GM19324 (cell line): Measurements from ENCODE around the gene SPG11.
"Not testable (repeated sequence)": the region's sequence is repeated elsewhere in the genome, so short reads cannot be mapped to it uniquely, and the experiment has no call there.

Experiments used
- ATAC-seq: cut with Tn5 transposase; IDR thresholded peaks from one replicate; pipeline ENCODE4 v1.9.1; 2021; ENCODE audit warnings: mild to moderate bottlenecking, moderate library complexity; ENCODE audit not compliant: unreplicated experiment, low FRiP score

The SPG11 gene

DNA sequence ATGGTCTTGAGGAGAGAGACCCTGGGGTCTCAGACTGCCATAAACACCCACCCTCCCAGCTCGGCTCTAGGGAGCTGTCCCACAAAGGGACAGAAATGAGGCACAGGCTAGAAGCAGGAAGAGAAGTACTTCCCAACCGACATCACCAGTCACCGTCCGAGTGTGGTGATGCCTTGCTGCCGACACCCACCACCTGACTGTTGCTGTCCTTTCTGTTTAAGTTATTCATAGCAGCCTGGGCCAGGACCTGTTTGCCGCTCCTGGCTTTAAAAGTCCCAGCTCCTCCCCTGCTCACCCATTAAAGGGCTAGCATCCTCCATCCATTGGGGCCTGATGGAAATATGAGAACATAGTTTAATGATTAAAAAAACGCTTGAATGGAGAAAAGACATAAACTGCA is 13.2 kb upstream of the SPG11 start:
- no peak for ATAC-seq

DNA sequence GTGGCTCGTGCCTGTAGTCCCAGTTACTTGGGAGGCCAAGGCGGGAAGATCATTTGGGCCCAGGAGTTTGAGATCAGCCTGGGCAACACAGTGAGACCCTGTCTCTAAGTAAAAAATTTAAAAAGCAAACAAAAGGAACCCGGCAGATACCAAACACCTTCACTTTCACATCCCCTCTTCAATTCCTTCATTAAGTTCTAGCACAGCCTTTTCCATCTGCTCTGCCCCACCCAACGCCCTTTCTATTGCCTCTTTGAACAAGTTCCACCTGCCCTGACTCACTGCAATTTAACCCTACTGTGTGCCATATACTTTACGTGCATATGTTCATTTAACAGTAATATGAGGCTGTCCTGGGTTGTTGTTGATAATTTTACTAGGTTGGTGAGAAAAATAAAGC is 12.4 kb upstream of the SPG11 start:
- no peak for ATAC-seq

DNA sequence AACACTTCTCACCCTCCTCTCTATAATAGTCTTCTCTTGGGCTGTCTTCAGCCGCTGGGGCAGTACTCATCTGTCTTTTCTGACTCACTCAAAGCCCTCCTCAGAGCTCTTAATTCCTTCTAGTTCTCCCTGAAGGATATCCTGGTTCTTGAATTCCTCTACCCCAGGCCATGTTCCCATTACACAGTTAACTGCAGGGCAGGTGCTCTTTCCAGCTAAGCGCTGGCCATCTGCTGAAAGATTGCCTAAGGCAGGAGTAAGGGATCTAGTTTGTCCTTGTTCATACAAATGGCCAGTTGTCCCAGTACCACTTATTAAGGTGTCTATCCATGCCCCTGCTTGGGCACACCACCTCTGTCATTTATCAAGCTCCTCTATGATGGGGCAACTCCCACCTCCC is 10.2 kb upstream of the SPG11 start:
- ATAC-seq: no peak

DNA sequence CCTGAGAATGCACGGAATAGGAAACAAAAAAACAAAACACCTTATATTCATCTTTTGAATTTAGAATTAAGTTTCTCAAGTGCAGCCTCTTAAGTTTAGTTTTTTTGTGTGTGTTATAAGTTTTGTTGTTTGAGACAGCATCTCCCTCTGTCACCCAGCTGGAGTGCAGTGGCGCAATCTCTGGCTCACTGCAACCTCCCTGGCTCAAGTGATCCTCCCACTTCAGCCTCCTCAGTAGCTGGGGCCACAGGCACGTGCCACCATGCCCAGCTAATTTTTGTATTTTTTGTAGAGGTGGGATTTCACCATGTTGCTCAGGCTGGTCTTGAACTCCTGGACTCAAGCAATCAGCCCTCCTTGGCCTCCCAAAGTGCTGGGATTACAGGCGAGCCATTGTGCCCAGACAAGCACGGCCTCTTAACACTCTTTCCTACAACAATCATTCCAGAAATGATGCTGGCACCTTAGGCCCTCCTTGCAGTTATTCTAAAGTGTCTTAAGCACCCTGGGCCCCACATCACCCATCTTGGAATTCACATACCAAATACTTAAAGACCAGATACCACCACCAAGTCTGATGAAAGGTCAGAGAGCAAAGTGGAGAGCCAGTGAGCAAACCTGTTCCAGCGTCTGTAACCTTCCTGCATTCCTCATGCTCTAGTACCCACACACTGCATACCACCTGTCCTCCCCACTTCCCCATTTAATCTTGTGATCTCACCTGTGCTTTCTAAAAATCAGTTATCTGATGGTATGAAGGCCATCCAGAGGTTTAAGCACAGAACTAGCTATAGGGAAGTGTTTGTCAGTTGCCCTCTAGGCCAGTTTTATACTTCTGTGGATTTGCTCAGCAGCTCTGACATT is 6.9 kb upstream of the SPG11 start:
- ATAC-seq: no peak

DNA sequence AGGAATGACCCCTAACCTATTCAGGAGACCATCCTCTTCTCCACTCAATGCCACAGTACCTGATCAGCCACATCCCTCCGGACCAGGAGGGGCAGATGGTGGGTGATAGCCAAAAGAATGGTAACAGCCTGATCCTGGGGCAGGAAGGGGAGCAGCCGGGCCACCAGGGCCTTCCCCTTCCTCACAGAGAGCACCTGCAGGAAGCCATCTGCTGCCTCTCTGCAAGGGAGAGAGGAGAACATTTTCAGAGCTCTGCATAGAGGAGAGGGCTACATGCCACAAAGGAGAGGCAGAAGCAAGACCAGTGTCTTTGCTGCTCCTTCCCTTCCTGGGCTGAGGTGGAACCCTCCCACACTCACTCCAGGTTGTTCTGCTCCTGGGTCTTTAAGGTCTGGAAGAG is 5.5 kb upstream of the SPG11 start:
- no peak for ATAC-seq

DNA sequence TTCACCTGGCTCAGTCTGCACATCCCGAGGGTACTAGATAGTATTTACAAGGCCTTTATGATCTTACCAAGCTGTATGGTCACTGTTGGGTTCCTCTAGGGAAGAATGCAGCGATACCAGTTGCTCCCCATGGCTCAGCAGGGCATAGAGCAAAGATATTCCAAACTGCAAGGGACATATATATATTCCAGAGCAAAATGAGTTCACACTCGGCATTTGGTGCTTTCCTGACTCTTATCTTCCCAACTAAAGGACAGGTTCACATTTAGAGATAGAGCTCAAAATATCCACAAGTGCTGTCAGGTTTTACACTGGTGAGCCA is 3.5 kb upstream of the SPG11 start:
- ATAC-seq: no peak

DNA sequence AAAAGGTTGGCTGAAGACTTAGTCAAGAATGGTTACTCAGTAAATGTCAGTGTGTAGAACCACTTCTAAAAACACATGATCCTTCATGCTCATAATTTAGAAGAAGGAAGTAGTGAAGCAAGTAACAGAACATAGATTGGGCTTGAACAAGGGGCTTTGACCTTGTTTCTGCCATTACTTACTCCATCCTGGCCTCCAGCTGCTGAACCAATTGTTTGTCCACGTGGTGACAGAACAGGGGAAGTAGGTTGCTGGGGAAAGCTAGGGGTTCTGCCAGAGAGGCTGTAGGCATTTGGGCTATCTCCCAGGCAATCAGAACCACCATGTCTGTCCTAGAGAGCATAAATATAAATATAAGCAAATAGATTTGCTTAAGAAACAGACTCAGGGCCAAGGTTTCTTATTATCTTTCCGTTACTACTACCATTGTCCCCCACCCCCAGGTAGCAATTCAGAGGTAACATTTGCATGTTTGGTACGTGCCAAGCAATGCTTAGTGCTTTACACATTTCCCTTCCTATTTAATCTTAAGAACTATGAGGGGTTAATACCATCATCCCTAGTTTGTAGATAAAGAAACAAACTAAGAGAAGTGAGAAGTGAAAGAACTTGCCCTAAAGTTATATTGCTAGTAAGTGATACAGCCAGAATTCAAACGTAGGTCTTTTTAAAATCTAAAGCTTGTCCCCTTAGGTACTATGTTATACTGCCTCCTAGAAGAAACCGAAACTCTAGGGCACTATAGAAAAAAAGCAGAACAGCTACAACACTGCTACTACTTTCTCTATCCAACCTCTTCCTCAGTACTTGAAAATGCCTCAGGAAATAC is 3.0 kb upstream of the SPG11 start:
- ATAC-seq: no peak

DNA sequence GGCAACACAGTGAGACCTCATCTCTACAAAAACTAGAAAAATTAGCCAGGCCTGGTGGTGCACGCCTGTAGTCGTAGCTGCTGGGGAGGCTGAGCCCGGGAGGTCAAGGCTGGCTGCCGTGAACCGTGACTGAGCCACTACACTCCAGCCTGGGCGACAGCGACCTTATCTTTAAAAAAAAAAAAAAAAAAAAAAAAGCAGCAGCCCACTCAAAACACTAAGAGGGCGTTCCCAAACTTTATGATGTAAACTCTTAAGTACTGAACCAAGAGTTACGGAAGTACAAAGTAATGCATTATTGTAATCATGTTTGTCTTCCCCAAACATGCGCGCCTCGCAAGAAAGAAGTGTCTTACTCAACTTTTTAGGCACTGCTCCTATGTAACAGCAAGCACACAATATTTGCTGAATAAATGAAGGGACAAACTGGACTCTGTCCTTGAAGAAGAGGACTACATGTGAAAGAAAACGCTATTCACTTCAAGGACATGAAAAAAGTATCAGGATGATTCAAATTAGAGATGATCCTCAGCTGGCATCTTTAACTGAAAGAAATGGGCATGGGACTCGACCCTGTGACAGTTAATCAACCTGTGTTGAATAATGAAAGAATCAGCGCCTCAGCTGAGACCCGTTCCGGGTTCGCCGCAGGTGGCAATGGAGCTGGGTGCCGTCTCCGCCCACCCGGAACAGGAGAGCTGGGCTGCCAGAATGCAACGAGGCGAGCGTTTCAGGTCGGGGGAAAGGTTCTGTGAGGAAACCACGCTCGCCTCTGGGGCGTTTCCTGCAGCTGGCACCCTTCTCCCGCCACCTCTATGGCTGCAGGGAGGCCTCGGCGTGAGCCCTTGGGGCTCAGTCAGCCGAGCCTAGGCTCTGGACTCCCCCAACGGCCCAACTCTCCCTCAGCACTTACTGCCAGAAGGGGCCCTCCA is 718 bp downstream of the SPG11 start:
- peak; percentile 45 for ATAC-seq

DNA sequence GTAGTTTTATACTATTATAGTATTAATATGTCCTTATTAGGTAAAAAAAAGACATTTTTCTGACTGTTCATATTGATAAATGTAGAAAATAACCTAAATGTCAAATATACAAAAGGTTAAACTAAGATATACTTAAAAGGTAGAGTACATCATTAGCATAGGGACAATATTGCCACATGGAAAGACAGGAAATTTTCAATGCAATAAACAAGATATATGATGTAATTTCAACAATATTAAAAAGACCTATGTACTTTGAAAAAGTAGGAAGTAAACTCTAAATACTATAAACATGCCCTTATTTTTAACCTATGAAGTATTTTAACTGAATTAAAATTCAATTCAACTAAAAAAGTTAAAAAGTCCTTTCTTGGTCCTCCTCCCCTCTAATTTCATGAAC is 1.9 kb downstream of the SPG11 start:
- no peak for ATAC-seq

DNA sequence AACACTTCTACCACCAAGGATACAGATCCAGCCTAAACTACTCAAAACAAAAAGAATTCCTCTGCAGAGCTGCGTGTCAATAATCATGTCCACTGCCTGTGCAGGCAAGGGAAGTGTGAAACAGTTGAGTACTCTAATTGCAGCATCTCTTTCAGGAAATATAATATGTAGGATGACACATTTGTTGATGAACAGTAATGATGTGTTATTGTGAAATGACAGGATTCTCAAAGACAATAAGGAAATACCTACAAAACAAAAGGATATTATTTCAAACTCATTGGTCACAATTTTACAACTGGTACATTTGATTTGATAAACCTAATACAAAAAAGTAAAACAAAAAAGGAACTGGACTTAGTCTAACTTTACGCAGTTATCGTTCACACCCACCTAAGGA is 4.4 kb downstream of the SPG11 start:
- ATAC-seq: no peak

DNA sequence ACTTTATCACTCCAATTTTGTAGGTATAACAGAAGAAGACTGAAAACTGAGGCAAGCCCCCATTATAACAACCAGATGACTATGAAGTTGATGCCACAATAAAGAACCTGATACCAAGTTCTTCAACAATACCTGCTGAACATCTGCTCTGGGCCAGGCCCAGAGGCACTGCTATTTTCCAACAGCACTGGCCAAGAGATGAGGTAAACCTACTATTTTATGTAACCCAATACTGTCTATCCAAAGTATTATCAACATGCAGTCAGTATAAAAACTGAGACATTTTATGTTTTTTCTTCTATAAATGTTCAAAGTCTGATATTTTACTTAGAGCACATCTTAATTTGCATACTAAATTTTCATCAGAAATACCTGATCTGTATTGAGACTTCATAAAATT is 6.1 kb downstream of the SPG11 start:
- ATAC-seq: no peak

DNA sequence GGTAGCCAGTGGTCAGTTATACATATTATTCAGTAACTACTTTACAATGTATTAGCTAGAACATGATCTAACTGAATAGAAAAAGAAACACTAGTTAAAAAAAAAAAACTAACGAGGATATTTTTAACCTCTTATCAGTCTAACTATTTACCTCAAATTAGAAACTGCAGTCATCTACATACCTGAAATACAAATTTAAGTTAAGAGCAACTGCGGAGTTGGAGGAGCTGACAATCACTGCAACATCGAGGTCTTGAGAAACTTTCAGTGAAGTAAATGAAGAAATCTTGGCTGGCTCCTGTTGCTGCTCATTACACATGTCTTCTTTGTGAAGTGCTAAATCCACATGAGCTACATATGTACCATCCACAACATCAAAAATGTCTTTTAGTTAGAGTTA is 6.5 kb downstream of the SPG11 start:
- ATAC-seq: no peak

DNA sequence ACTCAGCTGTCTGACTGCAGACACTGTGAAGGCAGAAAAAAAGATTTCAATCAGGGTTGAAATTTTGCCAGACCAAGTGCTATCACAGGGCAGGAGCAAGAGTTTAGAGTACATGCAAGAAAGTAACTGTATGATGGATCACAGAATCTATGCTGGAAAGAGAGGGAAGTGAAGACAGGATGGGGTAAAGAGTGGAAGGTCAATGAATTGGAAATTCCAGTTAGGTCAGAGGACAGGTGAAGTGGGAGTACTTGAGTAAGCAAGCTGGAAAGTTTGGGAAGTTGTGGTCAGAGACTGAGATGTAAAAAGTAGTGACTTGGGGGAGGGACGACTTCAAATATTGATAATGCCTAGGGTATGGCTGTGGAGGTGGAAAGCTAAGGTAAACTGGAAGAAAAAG is 7.2 kb downstream of the SPG11 start:
- ATAC-seq: no peak

DNA sequence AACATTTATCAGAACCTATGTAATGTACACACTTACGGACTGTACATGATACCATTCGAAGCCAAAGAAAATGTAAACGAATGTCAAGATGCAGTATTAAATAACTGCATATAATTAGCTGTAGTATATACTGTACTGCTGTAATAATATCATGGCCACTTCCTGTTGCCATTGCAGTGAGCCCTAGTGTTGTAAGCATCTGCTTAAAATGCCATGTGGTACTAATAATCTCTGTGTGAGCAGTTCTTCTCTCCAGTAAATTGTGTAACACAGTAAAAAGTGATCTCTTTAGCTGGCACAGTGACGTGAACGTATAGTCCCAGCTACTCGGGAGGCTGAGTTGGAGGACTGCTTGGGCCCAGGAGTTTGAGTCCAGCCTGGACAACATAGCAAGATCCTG is 8.6 kb downstream of the SPG11 start:
- no peak for ATAC-seq

DNA sequence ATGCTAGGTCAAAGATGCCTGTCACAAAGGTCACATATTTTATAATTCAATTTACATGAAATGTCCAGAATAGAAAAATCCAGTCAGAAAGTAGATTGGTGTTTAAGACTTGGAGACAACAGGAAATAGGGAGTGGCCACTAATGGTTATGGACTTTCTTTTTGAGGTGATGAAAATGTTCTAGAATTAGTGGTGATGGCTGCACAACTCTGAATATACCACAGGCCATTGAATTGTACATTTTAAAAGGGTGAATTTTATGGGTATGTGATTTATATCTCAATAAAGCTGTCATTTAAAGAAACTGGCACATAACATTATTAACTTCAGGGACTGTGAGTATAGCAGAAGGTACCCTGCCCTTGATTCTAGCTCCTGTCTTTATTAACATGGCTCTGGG is 15.8 kb downstream of the SPG11 start:
- ATAC-seq: no peak

DNA sequence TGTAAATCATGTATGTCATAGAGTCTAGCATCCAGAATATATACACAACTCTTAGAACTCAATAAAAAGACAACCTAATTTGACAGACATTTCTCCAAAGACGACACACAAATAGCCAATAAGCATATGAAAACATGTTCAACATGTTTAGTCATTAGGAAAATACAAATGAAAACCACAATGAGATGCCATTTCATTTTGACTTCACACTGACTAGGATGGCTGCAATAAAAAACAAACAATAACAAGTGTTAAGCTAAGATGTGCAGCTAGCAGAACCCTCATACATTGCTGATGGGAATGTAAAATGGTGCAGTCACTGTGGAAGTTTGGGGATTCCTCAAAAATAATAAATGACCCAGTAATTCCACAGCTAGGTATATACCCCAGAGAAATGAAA is 16.4 kb downstream of the SPG11 start:
- no peak for ATAC-seq

DNA sequence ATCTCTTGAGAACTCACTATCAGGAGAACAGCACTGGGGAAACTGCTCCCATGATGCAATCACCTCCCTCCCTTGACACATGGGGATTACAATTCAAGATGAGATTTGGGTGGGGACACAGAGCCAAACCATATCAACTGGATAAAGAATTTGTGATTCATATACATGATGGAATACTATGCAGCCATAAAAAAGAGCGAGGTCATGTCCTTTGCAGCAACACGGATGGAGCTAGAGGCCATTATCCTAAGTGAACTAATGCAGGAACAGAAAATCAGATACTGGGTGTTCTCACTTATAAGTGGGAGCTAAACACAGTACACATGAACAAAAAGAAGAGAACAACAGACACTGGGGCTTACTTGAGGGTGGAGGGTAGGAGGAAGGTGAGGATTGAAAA is 17.0 kb downstream of the SPG11 start:
- ATAC-seq: no peak

DNA sequence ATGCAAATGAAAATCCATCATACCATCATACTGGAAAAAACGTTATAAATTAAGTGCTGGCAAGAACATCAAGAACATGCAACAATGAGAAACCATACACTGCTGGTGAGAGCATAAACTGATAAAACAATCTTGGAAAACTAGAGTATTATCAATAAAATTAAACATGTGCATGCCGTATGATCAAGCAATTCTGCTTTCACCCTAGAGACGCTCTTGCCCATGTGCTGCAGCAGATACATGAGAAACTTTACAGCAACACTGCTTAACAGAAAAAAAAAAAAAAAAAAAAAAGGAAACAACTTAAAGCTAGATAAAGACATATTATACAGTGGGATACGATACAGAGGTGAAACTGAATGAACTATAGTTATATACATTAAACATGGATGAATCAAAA is 21.8 kb downstream of the SPG11 start:
- no peak for ATAC-seq

DNA sequence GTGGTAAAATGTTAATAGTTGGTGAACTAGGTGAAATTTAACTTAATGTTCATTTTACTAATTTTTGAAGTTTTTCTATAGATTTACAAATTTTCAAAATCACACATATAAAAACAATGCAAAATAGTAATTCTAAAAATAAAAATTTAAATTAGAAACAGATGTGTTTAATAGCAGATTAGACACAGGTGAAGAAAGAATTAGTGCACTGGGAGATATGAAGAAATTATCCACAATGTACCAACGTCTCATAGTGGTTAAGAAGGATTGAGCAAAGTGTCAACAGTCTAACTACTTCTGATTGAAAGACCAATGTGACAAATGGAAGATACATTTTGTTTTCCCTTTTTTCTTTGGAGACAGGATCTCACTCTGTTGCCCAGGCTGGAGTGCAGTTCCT is 26.5 kb downstream of the SPG11 start:
- ATAC-seq: no peak

DNA sequence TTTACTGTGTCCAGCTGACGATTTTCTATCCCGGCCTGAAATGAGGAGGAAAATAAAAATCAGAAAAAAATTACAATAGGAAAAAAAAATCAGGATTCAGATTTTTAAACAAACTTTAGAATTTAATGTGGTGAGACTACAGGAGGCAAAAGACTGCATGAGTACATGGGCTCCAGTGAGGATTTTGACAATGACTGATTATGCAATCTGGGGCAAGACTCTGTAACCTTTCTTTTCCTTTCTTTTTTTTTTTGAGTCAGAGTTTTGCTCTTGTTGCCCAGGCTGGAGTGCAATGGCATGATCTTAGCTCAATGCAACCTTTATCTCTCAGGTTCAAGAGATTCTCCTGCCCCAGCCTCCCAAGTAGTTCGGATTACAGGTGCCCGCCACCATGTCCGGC is 29.9 kb downstream of the SPG11 start:
- ATAC-seq: no peak

DNA sequence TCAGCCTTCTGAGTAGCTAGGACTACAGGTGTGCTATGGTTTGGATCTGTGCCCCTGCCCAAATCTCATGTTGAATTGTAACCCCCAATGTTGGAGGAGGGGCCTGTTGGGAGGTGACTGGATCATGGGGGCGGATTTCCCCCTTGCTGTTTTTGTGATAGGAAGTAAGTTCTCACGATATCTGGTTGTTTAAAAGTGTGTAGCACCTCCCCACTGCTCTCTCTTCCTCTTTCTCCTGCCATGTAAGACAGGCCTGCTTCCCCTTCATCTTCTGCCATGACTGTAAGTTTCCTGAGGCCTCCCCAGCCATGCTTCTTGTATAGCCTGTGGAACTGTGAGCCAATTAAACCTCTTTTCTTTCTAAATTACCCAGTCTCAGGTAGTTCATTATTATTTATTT is 38.2 kb downstream of the SPG11 start:
- not testable (repeated sequence) for ATAC-seq
